Chondrocyte (in vitro differentiated cells): ENCODE results near the gene RPAP3. TPM values are rescaled to one million over a fixed set of nuclear protein-coding genes. Genes with fewer than 3 reads are reported as not detected.

Experiments used
- DNase-seq: peaks from one replicate; pipeline ENCODE4 v3.0.0; 2021; ENCODE audit warnings: mixed read lengths, low spot score
- H3K27ac Mint-ChIP-seq: one replicate; pipeline ENCODE4 v1.8.0; 2021; ENCODE audit warnings: mild to moderate bottlenecking, moderate library complexity, mixed read lengths; ENCODE audit not compliant: unreplicated experiment
- H3K27me3 Mint-ChIP-seq: 2 replicates; pipeline ENCODE4 v1.8.0; 2021; ENCODE audit warnings: low read depth, mixed read lengths
- H3K36me3 Mint-ChIP-seq: 2 replicates; pipeline ENCODE4 v1.8.0; 2021; ENCODE audit warnings: low read depth, mixed read lengths
- H3K4me1 Mint-ChIP-seq: 2 replicates; pipeline ENCODE4 v1.8.0; 2021; ENCODE audit warnings: low read depth, mild to moderate bottlenecking, mixed read lengths
- H3K4me3 Mint-ChIP-seq: one replicate; pipeline ENCODE4 v1.8.0; 2021; ENCODE audit warnings: mild to moderate bottlenecking, moderate library complexity, mixed read lengths; ENCODE audit not compliant: unreplicated experiment
- H3K9me3 Mint-ChIP-seq: 2 replicates; pipeline ENCODE4 v1.8.0; 2021; ENCODE audit warnings: low read depth, mixed read lengths
- CTCF ChIP-seq: fragments of 200-600 bp; sonication (generic); IDR thresholded peaks from 2 replicates; pipeline ENCODE4 v1.5.0; 2021; ENCODE audit warnings: antibody characterized with exemption, mild to moderate bottlenecking, moderate library complexity
- total RNA-seq: library from RNA; stranded (reverse); gene quantifications from 3 replicates; pipeline ENCODE4 v1.2.1, GENCODE V29; 2021

Gene RPAP3
- total RNA-seq, 1 donor from 2014 or later: 26.1 TPM

GRCh38 chr12:47733142-47733541 is 27.3 kb upstream of the RPAP3 start:
- peaks cover 34% of the 10 kb centered on the region for H3K4me1 Mint-ChIP-seq
- no peaks in the 10 kb centered on the region for H3K9me3 Mint-ChIP-seq
- no peak overlapping the region for H3K27ac Mint-ChIP-seq
- no peak for DNase-seq
- peaks cover 2% of the 10 kb centered on the region for H3K27me3 Mint-ChIP-seq
- no peak for TF ChIP-seq CTCF
- no peaks in the 10 kb centered on the region for H3K36me3 Mint-ChIP-seq
- no peak overlapping the region for H3K4me3 Mint-ChIP-seq

- no peak for DNase-seq
- Mint-ChIP-seq H3K27me3 (peaks cover 2% of the 10 kb centered on the region), H3K4me3 (no peak overlapping the region), H3K4me1 (peaks cover 32% of the 10 kb centered on the region), H3K36me3 (no peaks in the 10 kb centered on the region), H3K27ac (no peak overlapping the region), H3K9me3 (no peaks in the 10 kb centered on the region)
- TF ChIP-seq CTCF: no peak
These were observed 26.7 kb upstream of the RPAP3 start for GRCh38 chr12:47732504-47732903.

GRCh38 chr12:47731723-47732122 is 25.9 kb upstream of the RPAP3 start:
- DNase-seq: no peak
- no peak for TF ChIP-seq CTCF
- Mint-ChIP-seq H3K36me3 (no peaks in the 10 kb centered on the region), H3K9me3 (no peaks in the 10 kb centered on the region), H3K4me3 (no peak overlapping the region), H3K27ac (no peak overlapping the region), H3K27me3 (peaks cover 2% of the 10 kb centered on the region), H3K4me1 (peaks cover 24% of the 10 kb centered on the region)

GRCh38 chr12:47730341-47730744 is 24.5 kb upstream of the RPAP3 start:
- no peak for DNase-seq
- H3K27me3 Mint-ChIP-seq: peaks cover 2% of the 10 kb centered on the region
- TF ChIP-seq CTCF: no peak
- no peaks in the 10 kb centered on the region for H3K9me3 Mint-ChIP-seq
- H3K4me3 Mint-ChIP-seq: no peak overlapping the region
- peaks cover 19% of the 10 kb centered on the region for H3K4me1 Mint-ChIP-seq
- no peak overlapping the region for H3K27ac Mint-ChIP-seq
- H3K36me3 Mint-ChIP-seq: no peaks in the 10 kb centered on the region

- H3K4me3 Mint-ChIP-seq: no peak overlapping the region
- no peak overlapping the region for H3K27ac Mint-ChIP-seq
- peaks cover 1% of the 10 kb centered on the region for H3K36me3 Mint-ChIP-seq
- H3K9me3 Mint-ChIP-seq: no peaks in the 10 kb centered on the region
- H3K27me3 Mint-ChIP-seq: peaks cover 2% of the 10 kb centered on the region
- H3K4me1 Mint-ChIP-seq: peaks cover 19% of the 10 kb centered on the region
- no peak for TF ChIP-seq CTCF
- DNase-seq: no peak
These were observed 23.4 kb upstream of the RPAP3 start for GRCh38 chr12:47729233-47729632.
